Stimulated activated naive B cell treated with anti-CD40 and anti-IgM and Interleukin-4, amounts not matched to agents 10 μg/mL and 1 μg/mL and 100 μg/mL, for 72 hours (primary cell): ENCODE data around the gene NBEAL2.

ENCODE experiments used
- ATAC-seq, 2 donors: fragments of 150-1000 bp; cut with Tn5 transposase; replicated peaks; 2 replicates each; pipeline ENCODE4 v1.10.0; 2021; ENCODE audit warnings: moderate library complexity in 1 of 2
- DNase-seq: peaks from one replicate; pipeline ENCODE4 v3.0.0; 2021
- H3K27ac Mint-ChIP-seq: one replicate; pipeline ENCODE4 v1.8.0; 2022; ENCODE audit warnings: mild to moderate bottlenecking, mixed read lengths
- H3K27me3 Mint-ChIP-seq, 2 donors: one replicate each; pipeline ENCODE4 v1.8.0; 2022; ENCODE audit warnings: mixed read lengths in 2 of 2
- H3K36me3 Mint-ChIP-seq, 2 donors: one replicate each; pipeline ENCODE4 v1.8.0; 2022; ENCODE audit warnings: mixed read lengths in 2 of 2, mild to moderate bottlenecking in 1 of 2
- H3K4me1 Mint-ChIP-seq, 2 donors: one replicate each; pipeline ENCODE4 v1.8.0; 2022; ENCODE audit warnings: mixed read lengths in 2 of 2, mild to moderate bottlenecking in 1 of 2
- H3K4me3 Mint-ChIP-seq, 2 donors: one replicate each; pipeline ENCODE4 v1.8.0; 2022; ENCODE audit warnings: mild to moderate bottlenecking in 2 of 2, mixed read lengths in 2 of 2, moderate library complexity in 1 of 2
- H3K9me3 Mint-ChIP-seq, 2 donors: one replicate each; pipeline ENCODE4 v1.8.0; 2022; ENCODE audit warnings: mixed read lengths in 2 of 2, mild to moderate bottlenecking in 1 of 2

NBEAL2 gene

DNA sequence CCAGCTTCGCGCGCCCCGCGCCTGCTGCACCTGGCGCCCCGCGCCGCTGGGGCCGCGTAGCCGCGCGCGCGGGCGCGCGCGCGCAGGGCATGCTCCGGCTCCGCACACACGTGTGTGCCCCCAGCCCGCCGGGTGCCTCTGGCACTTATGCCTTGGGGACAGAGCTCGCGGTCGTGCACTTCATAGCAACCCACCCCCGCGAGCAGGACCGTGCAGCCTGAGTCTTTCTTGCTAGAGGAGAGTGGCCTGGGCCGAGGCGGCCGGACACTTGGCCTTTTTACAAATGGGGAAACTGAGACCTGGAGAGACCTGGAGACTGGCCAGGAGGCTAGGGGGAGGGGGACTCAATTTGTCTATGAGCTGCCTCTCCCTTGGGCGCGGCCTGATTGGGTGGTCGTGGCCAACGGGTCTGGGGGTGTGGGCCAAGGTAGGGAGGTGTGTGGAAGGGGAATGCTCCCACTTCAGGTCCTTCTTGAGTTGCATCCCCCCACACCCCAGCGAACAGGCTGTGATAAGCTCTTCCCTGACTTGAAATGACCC is 562 bp downstream of the NBEAL2 start:
- peak overlapping the region; percentile 88 for H3K27ac Mint-ChIP-seq
- no peak for DNase-seq
- ATAC-seq = peak; percentile 22 to 23

DNA sequence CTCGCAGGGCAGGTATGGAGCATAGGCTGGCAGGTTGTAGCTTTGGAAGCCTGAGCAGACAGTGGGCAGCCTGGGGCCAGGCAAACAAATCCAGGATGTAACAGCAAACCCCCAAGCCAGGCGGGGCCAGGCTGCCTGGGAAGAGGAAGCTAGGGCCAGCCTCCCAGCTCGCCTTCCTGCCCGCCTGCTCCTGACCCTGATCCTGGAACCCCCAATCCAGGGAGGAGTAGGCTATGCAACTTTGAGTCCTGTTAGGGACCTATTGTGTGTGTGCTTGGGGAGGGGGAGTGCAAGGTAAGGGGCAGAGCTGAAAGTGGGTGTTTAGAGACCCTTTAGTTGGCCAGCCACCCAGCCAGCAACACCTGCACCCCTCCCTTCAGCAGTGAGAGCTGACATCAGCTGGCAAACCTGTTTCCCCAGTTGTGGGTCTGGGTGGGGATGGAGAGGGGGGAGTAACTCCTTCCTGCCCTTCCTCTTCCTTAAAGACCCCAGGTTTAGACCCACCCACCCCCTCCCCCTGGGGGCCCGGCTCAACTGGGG is 2.5 kb downstream of the NBEAL2 start:
- H3K27ac Mint-ChIP-seq = peak overlapping the region; percentile 39
- DNase-seq (no peak), ATAC-seq (no peak)
- H3K27me3 Mint-ChIP-seq = no peaks in the 10 kb centered on the region
- H3K4me3 Mint-ChIP-seq = peak overlapping the region in 1 of 2 donors; percentile 34
- H3K9me3 Mint-ChIP-seq = no peaks in the 10 kb centered on the region
- peaks cover 49 to 77% of the 10 kb centered on the region in 2 donors for H3K4me1 Mint-ChIP-seq
- H3K36me3 Mint-ChIP-seq = peaks cover 12 to 24% of the 10 kb centered on the region in 2 donors

More for the DNA sequence above, 562 bp downstream of the NBEAL2 start:
- Mint-ChIP-seq H3K36me3 (peaks cover 12 to 23% of the 10 kb centered on the region in 2 donors), H3K4me3 (peak overlapping the region; percentile 90 to 91), H3K4me1 (peaks cover 36 to 63% of the 10 kb centered on the region in 2 donors), H3K27me3 (no peaks in the 10 kb centered on the region), H3K9me3 (no peaks in the 10 kb centered on the region)

DNA sequence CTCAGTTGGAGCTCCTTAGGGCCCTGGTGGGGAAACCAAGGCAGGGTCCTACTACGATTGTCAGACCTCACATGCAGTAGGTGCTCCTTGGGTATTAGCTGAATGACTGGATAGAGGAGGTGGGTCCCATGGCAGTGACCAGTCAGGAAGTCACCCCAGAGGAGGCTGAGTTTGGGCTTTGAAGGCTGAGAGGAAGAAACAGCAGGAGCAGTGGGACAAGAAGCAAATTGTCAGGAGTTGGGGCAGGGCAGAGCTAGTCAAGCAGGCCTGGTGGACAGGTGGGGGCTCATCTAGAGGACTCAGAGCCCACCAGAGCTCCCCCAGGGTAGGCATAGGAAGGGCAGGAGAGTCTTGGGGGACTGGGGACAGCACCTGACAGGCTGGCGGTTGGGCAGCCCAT is 3.1 kb downstream of the NBEAL2 start:
- no peak overlapping the region for H3K4me3 Mint-ChIP-seq
- peaks cover 14 to 24% of the 10 kb centered on the region in 2 donors for H3K36me3 Mint-ChIP-seq
- H3K9me3 Mint-ChIP-seq = no peaks in the 10 kb centered on the region
- peaks cover 50 to 77% of the 10 kb centered on the region in 2 donors for H3K4me1 Mint-ChIP-seq
- no peaks in the 10 kb centered on the region for H3K27me3 Mint-ChIP-seq
- DNase-seq = no peak
- peak overlapping the region; percentile 20 for H3K27ac Mint-ChIP-seq
- ATAC-seq = no peak

DNA sequence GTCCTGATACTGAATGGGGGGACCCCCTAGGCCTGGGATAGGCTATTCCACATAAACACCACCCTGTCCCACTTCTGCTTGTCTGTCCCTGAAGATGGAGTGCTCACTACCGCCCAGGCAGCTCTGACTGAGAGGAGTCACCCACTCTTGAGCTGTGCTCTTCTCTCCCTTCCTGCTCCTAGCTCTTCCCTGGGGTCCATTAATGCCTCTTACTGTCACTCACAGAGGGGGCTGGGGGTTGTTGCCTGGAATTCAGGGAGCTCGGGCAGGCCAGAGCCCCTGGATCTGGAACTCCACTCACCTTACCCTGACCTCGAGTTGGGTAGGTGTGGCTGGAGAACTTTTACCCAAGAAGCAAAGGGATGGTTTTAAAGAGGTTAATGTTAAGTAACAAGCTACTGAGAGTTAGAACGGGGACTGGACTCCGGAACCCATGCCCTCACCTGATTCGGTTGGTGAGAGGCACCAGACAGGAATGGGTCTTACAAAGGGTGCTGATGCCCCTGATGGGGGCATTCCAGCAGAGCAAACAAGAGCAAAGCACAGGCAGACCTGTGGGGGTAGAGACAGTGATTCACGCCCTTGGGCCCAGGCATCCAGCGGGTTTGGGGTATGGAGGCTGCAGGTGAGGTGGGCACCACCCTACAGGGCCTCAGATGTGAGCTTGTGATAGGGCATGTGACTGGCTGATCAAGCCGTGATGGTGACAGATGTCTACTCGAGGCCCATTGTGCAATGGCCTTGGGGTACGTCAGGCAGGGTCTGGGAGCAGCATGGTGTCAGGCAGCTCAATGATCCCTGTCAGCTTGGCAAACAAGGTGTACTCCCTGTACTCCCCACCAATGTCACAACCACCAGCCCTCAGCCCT is 5.4 kb downstream of the NBEAL2 start:
- H3K4me3 Mint-ChIP-seq = no peak overlapping the region
- H3K36me3 Mint-ChIP-seq = peaks cover 23 to 42% of the 10 kb centered on the region in 2 donors
- H3K4me1 Mint-ChIP-seq = peaks cover 61 to 84% of the 10 kb centered on the region in 2 donors
- no peak for DNase-seq
- no peak for ATAC-seq
- H3K27ac Mint-ChIP-seq = peak overlapping the region; percentile 78
- no peaks in the 10 kb centered on the region for H3K27me3 Mint-ChIP-seq
- H3K9me3 Mint-ChIP-seq = no peaks in the 10 kb centered on the region

DNA sequence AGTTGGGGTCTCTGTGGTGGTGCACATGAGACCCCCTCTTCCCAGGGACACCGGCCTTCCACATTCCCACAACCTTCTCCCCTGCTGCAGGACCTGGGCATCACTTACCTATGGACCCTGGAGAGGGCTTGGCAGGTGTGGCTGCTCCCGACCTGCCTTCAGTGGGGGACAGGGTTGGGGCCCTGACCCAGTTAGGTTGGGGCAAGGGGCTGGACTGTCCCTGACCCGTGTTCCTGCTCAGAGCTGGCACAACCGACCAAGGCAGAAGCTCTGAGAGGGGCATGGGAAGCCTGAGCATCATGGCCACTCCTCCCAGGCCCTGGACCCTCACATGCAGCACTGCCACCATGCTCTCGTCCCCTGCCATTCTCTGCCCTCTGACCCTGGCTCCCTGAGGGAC is 6.1 kb downstream of the NBEAL2 start:
- peaks cover 66 to 90% of the 10 kb centered on the region in 2 donors for H3K4me1 Mint-ChIP-seq
- H3K27ac Mint-ChIP-seq = no peak overlapping the region
- ATAC-seq (no peak), DNase-seq (no peak)
- H3K4me3 Mint-ChIP-seq = no peak overlapping the region
- H3K9me3 Mint-ChIP-seq = no peaks in the 10 kb centered on the region
- H3K27me3 Mint-ChIP-seq = no peaks in the 10 kb centered on the region
- H3K36me3 Mint-ChIP-seq = peaks cover 29 to 50% of the 10 kb centered on the region in 2 donors

DNA sequence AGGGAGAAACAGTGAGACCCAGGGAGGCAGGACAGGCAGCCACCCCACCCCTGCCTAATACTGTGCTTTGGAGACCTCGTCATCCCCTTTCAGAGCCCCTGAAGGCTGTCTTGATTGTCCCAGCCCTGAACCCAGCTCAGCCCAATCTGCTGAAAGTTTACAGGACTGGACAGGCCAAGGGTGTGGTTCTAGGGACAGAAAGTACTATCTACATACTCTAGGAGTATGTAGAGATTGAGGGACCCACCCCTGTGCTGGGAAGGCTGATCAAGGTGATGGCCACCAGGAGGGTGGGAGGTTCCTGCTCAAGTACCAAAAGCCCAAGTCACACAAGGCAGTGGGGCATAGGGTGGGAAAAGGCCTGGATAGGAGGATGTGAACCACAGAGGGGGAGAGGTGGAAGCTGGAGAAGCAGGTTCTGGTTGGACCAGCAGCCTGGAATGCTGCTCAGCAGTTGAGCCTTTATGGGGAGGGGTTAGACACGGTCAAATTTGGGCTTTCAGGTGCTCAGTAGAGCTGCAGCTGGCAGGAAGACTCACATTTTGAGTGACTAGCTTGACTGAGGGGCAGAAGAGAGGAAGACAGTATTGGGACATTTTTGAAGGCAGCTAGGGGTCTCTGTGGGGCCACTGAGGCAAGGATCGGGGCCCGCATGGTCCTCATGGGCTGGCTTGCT is 6.7 kb downstream of the NBEAL2 start:
- H3K36me3 Mint-ChIP-seq = peaks cover 33 to 53% of the 10 kb centered on the region in 2 donors
- ATAC-seq = no peak

DNA sequence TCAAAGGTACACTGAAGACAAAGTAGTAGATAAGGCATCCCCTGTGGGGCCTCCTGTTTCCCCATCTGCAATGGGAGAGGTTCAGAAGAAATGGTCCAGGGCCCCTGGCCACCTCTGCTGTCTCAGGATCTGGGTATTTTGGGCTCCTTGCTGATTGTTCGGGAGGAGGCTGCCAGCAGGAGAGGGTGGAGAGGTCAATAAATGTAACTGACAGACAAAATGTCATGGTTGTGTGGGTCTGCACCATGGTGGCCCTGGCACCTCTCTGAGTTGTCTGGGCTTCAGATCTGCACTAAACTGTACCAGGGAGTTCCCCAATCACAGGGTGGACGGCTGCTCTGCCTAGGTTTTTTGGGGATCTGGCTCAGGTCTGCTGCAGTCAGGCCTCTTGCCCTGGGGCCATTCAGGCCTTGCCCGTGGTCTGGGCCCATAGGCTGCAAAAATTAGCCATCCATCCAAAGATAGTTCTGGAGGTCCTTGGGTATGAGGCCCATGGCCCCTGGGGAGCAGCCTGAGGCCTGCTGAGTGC is 7.4 kb downstream of the NBEAL2 start:
- ATAC-seq (no peak), DNase-seq (no peak)
- H3K27me3 Mint-ChIP-seq = no peaks in the 10 kb centered on the region
- no peaks in the 10 kb centered on the region for H3K9me3 Mint-ChIP-seq
- peaks cover 65 to 86% of the 10 kb centered on the region in 2 donors for H3K4me1 Mint-ChIP-seq
- H3K27ac Mint-ChIP-seq = peak overlapping the region; percentile 92
- peak overlapping the region; percentile 69 to 70 for H3K4me3 Mint-ChIP-seq
- peaks cover 31 to 55% of the 10 kb centered on the region in 2 donors for H3K36me3 Mint-ChIP-seq

More for the DNA sequence above, 6.7 kb downstream of the NBEAL2 start:
- peaks cover 68 to 90% of the 10 kb centered on the region in 2 donors for H3K4me1 Mint-ChIP-seq
- H3K27me3 Mint-ChIP-seq = no peaks in the 10 kb centered on the region
- DNase-seq = no peak
- H3K9me3 Mint-ChIP-seq = no peaks in the 10 kb centered on the region
- H3K4me3 Mint-ChIP-seq = peak overlapping the region in 1 of 2 donors; percentile 66
- H3K27ac Mint-ChIP-seq = no peak overlapping the region

DNA sequence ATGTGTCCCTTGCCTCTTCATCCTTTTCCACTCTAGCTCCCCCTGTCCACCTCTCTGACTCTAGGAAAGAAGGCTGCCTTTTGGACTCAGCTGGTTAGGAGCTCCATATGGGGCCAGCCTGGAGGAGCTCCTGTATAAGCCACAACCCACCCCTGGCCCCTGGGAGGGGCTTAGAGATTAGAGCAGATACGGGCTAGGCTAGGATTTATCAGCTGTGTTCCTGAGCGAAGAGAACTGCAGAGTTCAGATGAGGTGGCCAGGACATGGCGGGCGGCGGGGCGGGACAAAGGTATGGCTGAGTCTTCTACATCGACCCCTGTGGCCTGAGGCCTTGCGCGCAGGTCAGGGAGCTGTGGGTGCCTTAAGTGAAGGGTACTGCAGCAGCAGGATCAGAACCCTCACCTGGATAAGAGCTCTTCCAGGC is 7.9 kb downstream of the NBEAL2 start:
- peak in 1 of 2 donors; percentile 8 for ATAC-seq
- peak overlapping the region; percentile 92 for H3K27ac Mint-ChIP-seq
- H3K36me3 Mint-ChIP-seq = peaks cover 31 to 56% of the 10 kb centered on the region in 2 donors
- no peak for DNase-seq
- no peaks in the 10 kb centered on the region for H3K27me3 Mint-ChIP-seq
- no peaks in the 10 kb centered on the region for H3K9me3 Mint-ChIP-seq
- peak overlapping the region; percentile 69 to 70 for H3K4me3 Mint-ChIP-seq
- peaks cover 65 to 83% of the 10 kb centered on the region in 2 donors for H3K4me1 Mint-ChIP-seq

DNA sequence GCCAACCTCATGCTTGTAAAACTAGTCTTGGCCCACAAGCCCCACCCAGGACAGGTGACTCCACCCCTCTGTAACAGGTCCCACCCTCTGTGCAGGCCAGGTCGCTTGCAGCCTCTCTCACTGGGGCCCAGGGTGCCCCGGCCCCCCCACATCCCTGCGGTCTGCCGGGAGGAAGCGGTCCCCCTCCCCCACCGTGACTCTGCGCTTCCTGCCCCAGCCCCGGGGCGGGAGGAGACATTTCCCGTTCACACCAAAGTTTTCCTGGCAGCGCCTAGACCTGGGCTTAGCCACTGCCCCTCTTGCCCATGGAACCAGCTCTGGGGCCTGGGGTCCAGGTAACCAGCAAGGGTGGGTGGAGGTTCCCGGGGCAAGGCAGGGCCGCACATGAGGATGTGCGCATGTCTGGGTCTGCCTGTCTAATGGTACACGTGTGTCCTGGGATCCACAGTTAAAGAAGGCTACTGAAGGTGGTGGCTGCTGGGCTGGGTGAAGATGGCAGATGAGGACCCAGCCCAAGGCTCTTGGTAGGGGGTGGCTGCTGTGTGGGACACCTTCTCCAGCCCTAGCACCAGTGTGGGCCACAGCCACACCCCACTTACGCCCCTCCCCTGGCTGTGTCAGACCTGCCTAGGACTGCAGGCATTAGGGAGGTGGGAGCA is 8.4 kb downstream of the NBEAL2 start:
- peaks cover 31 to 58% of the 10 kb centered on the region in 2 donors for H3K36me3 Mint-ChIP-seq
- ATAC-seq (peak; percentile 83 to 88), DNase-seq (peak; percentile 52)
- peak overlapping the region; percentile 92 for H3K27ac Mint-ChIP-seq
- peaks cover 61 to 78% of the 10 kb centered on the region in 2 donors for H3K4me1 Mint-ChIP-seq
- H3K4me3 Mint-ChIP-seq = peak overlapping the region; percentile 69 to 70
- no peaks in the 10 kb centered on the region for H3K9me3 Mint-ChIP-seq
- H3K27me3 Mint-ChIP-seq = no peaks in the 10 kb centered on the region

DNA sequence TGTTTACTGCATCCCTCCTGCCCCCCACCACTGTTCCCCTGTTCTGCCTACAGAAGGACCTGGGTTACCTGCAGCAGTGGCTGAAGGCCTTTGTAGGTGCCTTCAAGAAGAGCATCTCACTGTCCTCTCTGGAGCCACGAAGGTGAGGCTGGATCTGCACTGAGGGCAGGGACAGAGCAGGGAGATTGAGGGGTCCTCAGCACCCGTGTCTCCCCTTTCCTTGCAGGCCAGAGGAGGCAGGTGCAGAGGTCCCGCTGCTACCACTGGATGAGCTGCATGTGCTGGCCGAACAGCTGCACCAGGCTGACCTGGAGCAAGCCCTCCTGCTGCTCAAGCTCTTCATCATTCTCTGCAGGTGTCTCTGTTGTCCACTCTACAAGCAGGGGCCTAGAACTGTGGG is 9.2 kb downstream of the NBEAL2 start:
- Mint-ChIP-seq H3K27me3 (no peaks in the 10 kb centered on the region), H3K4me3 (peak overlapping the region in 1 of 2 donors; percentile 36), H3K27ac (peak overlapping the region; percentile 63), H3K4me1 (peaks cover 59 to 70% of the 10 kb centered on the region in 2 donors), H3K9me3 (no peaks in the 10 kb centered on the region), H3K36me3 (peaks cover 27 to 60% of the 10 kb centered on the region in 2 donors)
- DNase-seq (no peak), ATAC-seq (no peak)

DNA sequence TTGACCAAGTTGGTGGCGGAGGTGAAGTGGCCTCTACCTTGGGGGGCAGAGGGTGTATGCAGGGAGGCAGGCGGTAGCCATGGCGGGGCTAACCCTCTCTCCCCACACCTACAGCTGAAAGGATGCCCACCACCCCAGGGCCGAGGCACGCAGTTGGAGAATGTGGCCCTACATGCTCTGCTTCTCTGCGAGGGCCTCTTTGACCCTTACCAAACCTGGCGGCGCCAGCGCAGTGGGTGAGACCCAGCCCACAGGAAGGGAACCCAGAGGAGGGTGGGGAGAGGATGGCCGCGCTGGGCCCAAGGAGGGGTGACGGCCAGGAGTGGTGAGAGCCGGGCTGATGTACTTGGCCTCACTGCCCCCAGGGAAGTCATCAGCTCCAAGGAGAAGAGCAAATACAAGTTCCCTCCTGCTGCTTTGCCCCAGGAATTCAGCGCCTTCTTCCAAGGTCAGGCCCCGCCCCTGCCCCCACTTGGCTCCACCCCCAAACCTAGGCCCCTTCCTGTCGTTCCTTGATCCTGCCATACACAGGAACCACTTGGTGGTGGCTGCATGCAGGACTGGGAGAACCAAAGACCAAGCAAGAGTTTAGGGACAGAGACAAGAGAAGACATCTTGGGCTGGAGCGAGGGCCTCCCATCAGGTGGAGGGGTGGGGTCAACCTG is 9.8 kb downstream of the NBEAL2 start:
- Mint-ChIP-seq H3K27ac (peak overlapping the region; percentile 37), H3K4me1 (peaks cover 59 to 68% of the 10 kb centered on the region in 2 donors), H3K4me3 (no peak overlapping the region), H3K9me3 (no peaks in the 10 kb centered on the region), H3K27me3 (no peaks in the 10 kb centered on the region), H3K36me3 (peaks cover 27 to 62% of the 10 kb centered on the region in 2 donors)
- no peak for ATAC-seq
- no peak for DNase-seq

DNA sequence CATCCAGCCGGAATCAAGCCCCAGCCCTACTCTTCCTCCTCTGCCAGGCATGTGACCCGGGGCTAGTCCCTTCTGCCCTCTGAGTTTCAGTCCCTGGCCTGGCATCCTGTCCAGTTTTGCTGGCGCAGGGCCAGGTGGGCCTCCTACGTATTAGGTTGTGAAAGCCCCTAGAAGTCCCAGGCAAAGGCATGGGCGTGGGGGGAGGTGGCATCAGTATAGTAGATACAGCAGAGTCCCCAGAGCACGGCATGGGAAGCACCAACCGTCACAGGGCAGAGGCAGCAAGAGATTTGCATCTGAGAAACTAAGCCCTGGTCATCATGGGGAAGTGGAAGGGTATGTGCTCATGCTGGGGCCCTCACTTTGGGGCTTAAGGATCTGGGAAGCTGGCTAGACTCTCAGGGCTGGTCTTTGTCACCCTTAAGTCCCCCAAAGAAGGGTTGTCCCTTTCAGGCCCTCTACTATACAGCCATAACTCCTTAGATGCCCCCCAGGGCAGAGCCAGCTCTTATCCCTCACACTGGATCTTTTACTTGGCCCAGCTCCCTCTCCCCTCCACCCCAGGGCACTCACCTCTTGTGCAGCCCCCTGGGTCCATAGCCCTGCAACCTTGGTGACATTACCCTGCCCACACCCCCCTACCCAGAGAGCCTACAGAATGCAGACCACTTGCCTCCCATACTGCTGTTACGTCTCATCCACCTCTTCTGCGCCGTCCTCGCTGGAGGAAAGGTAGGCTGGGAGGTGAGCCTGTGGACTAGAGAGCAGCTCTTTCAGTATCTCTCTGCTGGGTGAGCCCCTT is 11.3 kb downstream of the NBEAL2 start:
- Mint-ChIP-seq H3K4me1 (peaks cover 49 to 56% of the 10 kb centered on the region in 2 donors), H3K36me3 (peaks cover 23 to 64% of the 10 kb centered on the region in 2 donors), H3K27me3 (no peaks in the 10 kb centered on the region), H3K4me3 (no peak overlapping the region), H3K27ac (peak overlapping the region; percentile 96), H3K9me3 (no peaks in the 10 kb centered on the region)
- DNase-seq (peak; percentile 59), ATAC-seq (peak; percentile 39 to 73)
